Uterus (tissue), 2 donors: Measurements from ENCODE around the gene ME3.

Experiments used
- CTCF ChIP-seq, 4 experiments: fragments of 200-600 bp in 2 of 4; fragments of 450-650 bp in 2 of 4; sonication (generic) in 2 of 4; IDR thresholded peaks; one replicate each; pipeline ENCODE4 v1.5.1; 2016 to 2019; ENCODE audit warnings: antibody characterized with exemption in 4 of 4, mild to moderate bottlenecking in 2 of 4, moderate library complexity in 1 of 4
- POLR2A ChIP-seq, 2 donors: fragments of 450-650 bp; IDR thresholded peaks; one replicate each; pipeline ENCODE4 v1.6.1; 2016; ENCODE audit warnings: antibody characterized with exemption in 2 of 2, mild to moderate bottlenecking in 1 of 2, moderate library complexity in 1 of 2

- TF ChIP-seq POLR2A (IDR thresholded peaks at IDR 0.05) (no peak), CTCF (IDR thresholded peaks at IDR 0.05) (no peak)
Observed at GRCh38 chr11:86565801-86566312, 106.6 kb downstream of the ME3 start.
